Heart left ventricle (tissue), 16 donors: Measurements from ENCODE around the gene SLC9A9. TPM values are rescaled to one million over a fixed set of nuclear protein-coding genes. Genes with fewer than 3 reads are reported as not detected.

Source experiments
- ATAC-seq, 4 donors: fragments of 200-7000 bp; cut with Tn5 transposase; one replicate each; pipeline ENCODE4 v1.9.1; 2020 to 2022; ENCODE audit warnings: moderate library complexity in 4 of 4, mild to moderate bottlenecking in 3 of 4, moderate number of reproducible peaks in 1 of 4
- DNase-seq, 5 donors: peaks; one replicate each; pipeline ENCODE4 v3.0.0-alpha.2; 2020
- H3K27ac ChIP-seq, 12 donors: fragments of 200-600 bp; sonication (generic) in 4 of 12; one replicate each; pipeline versions ENCODE4 v1.5.0 to v1.8.0; 2016 to 2022; ENCODE audit warnings: mild to moderate bottlenecking in 2 of 12
- H3K27me3 ChIP-seq, 9 donors: fragments of 200-600 bp; sonication (generic) in 2 of 9; one replicate each; pipeline versions ENCODE4 v1.5.1 to v1.8.0; 2016 to 2022; ENCODE audit warnings: mild to moderate bottlenecking in 3 of 9
- H3K36me3 ChIP-seq, 9 donors: fragments of 200-600 bp; sonication (generic) in 2 of 9; one replicate each; pipeline versions ENCODE4 v1.5.0 to v1.8.0; 2018 to 2022; ENCODE audit warnings: mild to moderate bottlenecking in 2 of 9
- H3K4me1 ChIP-seq, 12 donors: fragments of 200-600 bp; sonication (generic) in 4 of 12; one replicate each; pipeline versions ENCODE4 v1.5.0 to v1.8.0; 2016 to 2022; ENCODE audit warnings: mild to moderate bottlenecking in 3 of 12
- H3K4me3 ChIP-seq, 12 donors: fragments of 200-600 bp; sonication (generic) in 4 of 12; one replicate each; pipeline versions ENCODE4 v1.5.0 to v1.8.0; 2017 to 2022; ENCODE audit warnings: mild to moderate bottlenecking in 9 of 12, moderate library complexity in 4 of 12
- H3K9me3 ChIP-seq, 12 donors: fragments of 200-600 bp; sonication (generic) in 4 of 12; one replicate each; pipeline versions ENCODE4 v1.5.0 to v1.8.0; 2016 to 2022; ENCODE audit warnings: mild to moderate bottlenecking in 1 of 12
- CTCF ChIP-seq, 12 donors: fragments of 200-600 bp; sonication (generic) in 4 of 12; IDR thresholded peaks; one replicate each; pipeline versions ENCODE4 v1.5.0 to v1.8.0; 2018 to 2022; ENCODE audit warnings: antibody characterized with exemption in 12 of 12, mild to moderate bottlenecking in 5 of 12
- POLR2A ChIP-seq, 2 donors: fragments of 450-650 bp; IDR thresholded peaks; one replicate each; pipeline ENCODE4 v1.6.1; 2017; ENCODE audit warnings: antibody characterized with exemption in 2 of 2, mild to moderate bottlenecking in 2 of 2, moderate library complexity in 2 of 2
- WGBS, 4 donors: extraction: QIAGEN DNeasy Blood & Tissue Kit in 2 of 4; methylation state at CpG; one replicate each; pipeline versions ENCODE4 v1.1.5 to v1.1.7; 2013 to 2018; 5-methylcytosine and 5-hydroxymethylcytosine counted together
- intact Hi-C, 10 donors: fragments of 100-400 bp; cut with DNase I; formaldehyde crosslinking; loops; one replicate each; pipeline versions ENCODE4 v1.11.1 to v1.14.2; 2022
- polyA plus RNA-seq, 2 donors: library from polyadenylated mRNA; stranded (reverse); fragments of 200-250 nt; gene quantifications; one replicate each; pipeline ENCODE4 v1.2.3, GENCODE V29; 2013
- total RNA-seq, 9 donors: library from RNA; depleted of rRNA in 2 of 9; stranded (reverse); fragments of >200 nt in 2 of 9; fragmentation: NEBNext Ultra II Directional in 3 of 9; extraction: Animal tissue kit (Norgen Biotek cat#: 25700) in 3 of 9; gene quantifications; one replicate each; pipeline versions ENCODE4 v1.1.0 to v1.2.4, GENCODE V29; 2016 to 2023
- donor health status: ischemic (EF 13 %, LVEDD 7.1; RV severe dilation, severe dysfunction).
- donor health status: healthy with polysubstance abuse.
- donor health status: DM: no; HTN: yes; CAD: no.
- donor health status: DM: no; HTN: no; CAD: no.
- donor health status: ischemic (EF 25% LVEDD 6.9; RV normal size, moderate dysfunction).
- donor health status: ischemic (EF 25% LVEDD 5.7; RV mildly dilated, moderate dysfunction).
- donor health status: healthy.
- donor health status: DM: yes; HTN: yes; CAD: no.
- donor health status: ischemic (EF 35%, LVEDD 5.7; RV mildly dilated, moderate dysfunction).
- donor health status: nonischemic (EF 11% LVEDD 7.7; RV severe dilation, severe dysfunction).
- donor health status: DM: yes; HTN: yes; CAD: no.
- donor health status: PGD.
- donor health status: ischemic (EF 29% LVEDD 5.4; RV normal size, mild dysfunction).
- donor health status: nonischemic (EF 23%, LVEDD 6.1; RV moderate dilation, normal function).

The SLC9A9 gene
- total and polyA plus RNA-seq, 11 donors = 0.76 to 17.5 (median 3.3) TPM

- ATAC-seq (no peak), DNase-seq (no peak)
- no peak for TF ChIP-seq POLR2A (IDR thresholded peaks at IDR 0.05)
- no peak for TF ChIP-seq CTCF (IDR thresholded peaks at IDR 0.05)
- H3K9me3 ChIP-seq = peaks cover 0 to 9% (median 0%) of the 10 kb centered on the region in 12 donors
- no peaks in the 10 kb centered on the region for H3K4me1 ChIP-seq
- H3K36me3 ChIP-seq = no peaks in the 10 kb centered on the region
- WGBS, 4 donors = 94 to 98% (median 96%) methylated on average over 4 of the region's 4 CpGs
- no peaks in the 10 kb centered on the region for H3K27me3 ChIP-seq
- H3K4me3 ChIP-seq = no peak overlapping the region
- no peak overlapping the region for H3K27ac ChIP-seq
- intact Hi-C loops = no loop called here
These were observed 229.0 kb downstream of the SLC9A9 start for GRCh38 chr3:143619231-143619630.

GRCh38 chr3:143617050-143617449 lies 231.2 kb downstream of the SLC9A9 start:
- no peaks in the 10 kb centered on the region for H3K36me3 ChIP-seq
- peaks cover 0 to 9% (median 0%) of the 10 kb centered on the region in 12 donors for H3K9me3 ChIP-seq
- H3K27me3 ChIP-seq = no peaks in the 10 kb centered on the region
- TF ChIP-seq POLR2A (IDR thresholded peaks at IDR 0.05) (no peak), CTCF (IDR thresholded peaks at IDR 0.05) (no peak)
- no peak for DNase-seq
- no peak overlapping the region for H3K27ac ChIP-seq
- 90 to 97% (median 94%) methylated on average over 2 of the region's 2 CpGs for WGBS, 4 donors
- H3K4me3 ChIP-seq = no peak overlapping the region
- intact Hi-C loops = no loop called here
- no peaks in the 10 kb centered on the region for H3K4me1 ChIP-seq
- no peak for ATAC-seq

GRCh38 chr3:143613226-143613625 lies 235.0 kb downstream of the SLC9A9 start:
- Histone ChIP-seq H3K4me3 (no peak overlapping the region), H3K9me3 (no peaks in the 10 kb centered on the region), H3K4me1 (no peaks in the 10 kb centered on the region), H3K27ac (no peak overlapping the region), H3K36me3 (no peaks in the 10 kb centered on the region), H3K27me3 (no peaks in the 10 kb centered on the region)
- ATAC-seq (no peak), DNase-seq (no peak)
- intact Hi-C loops = no loop called here
- TF ChIP-seq POLR2A (IDR thresholded peaks at IDR 0.05) (no peak), CTCF (IDR thresholded peaks at IDR 0.05) (no peak)

- TF ChIP-seq CTCF (IDR thresholded peaks at IDR 0.05) (no peak), POLR2A (IDR thresholded peaks at IDR 0.05) (no peak)
- Histone ChIP-seq H3K27me3 (no peaks in the 10 kb centered on the region), H3K4me1 (no peaks in the 10 kb centered on the region), H3K4me3 (no peak overlapping the region), H3K9me3 (no peaks in the 10 kb centered on the region), H3K27ac (no peak overlapping the region), H3K36me3 (no peaks in the 10 kb centered on the region)
- WGBS, 4 donors = 85 to 89% (median 88%) methylated on average over 2 of the region's 2 CpGs
- DNase-seq = no peak
- intact Hi-C loops = no loop called here
- no peak for ATAC-seq
These were observed 235.7 kb downstream of the SLC9A9 start for GRCh38 chr3:143612541-143612940.
